Islet of Langerhans (tissue), 1 donor: Measurements from ENCODE around the gene EFNB2.

Experiments used
- FAIRE-seq: peaks from one replicate; lab custom pipeline; 2011; peaks lifted over from hg19 to GRCh38; lab: Jason Lieb, UNC

The EFNB2 gene

DNA sequence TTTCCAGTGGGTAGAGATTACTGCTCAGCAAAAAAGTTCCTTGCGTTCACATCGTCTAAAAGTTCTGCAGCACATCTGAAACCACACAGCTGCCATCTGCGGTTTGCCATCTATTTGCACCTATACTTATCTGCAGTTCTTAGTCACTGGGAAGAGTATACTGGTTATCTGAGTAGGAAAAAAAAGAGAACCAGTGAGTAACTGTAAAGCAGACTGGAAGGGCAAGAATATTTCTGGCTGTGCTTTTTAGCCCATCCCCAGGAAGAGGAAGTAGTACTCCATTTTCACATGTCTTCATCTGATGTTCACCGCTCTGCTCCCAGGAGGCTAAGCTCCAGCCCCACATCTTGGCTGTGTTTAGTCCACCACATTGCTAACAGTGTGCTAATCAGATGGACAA, 35.6 kb downstream of the EFNB2 start:
- no peak for FAIRE-seq

DNA sequence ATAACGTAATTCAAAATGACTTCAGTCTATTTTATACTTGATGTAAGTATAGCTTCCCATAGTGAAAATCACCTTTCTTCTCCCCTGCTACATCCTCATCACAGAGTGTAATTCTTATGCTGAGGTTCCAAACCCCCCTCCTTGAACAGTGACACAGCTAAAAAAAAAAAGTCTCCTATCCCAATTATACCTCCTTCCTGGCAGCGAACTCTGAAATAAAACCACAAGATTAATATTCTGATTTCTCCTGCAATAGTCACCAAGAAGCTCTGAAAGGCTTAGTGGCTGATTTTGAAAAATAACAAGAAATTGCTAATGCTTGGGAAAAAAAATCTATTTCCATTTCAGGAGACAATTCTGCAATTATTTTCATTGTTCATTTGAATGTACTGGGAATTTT, 36.3 kb downstream of the EFNB2 start:
- FAIRE-seq = no peak

DNA sequence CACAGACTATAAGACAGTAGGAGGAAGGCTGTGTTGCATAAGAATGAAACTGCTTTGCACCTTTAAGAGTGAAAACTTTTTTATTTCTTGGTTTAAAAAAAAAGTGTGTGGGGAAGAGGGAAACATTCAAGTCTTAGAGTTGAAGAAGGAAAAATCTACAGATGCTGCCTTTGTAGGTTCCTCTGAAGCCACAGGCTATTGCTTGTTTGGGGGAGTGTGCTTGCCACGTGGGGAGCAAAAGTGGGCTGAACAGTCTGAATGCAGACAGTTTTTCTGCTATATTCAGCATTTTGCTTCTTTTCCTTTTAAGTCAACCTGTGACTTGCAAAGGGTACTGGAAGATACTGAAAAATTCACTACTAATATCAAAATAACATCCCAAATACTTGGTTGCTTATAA, 36.9 kb downstream of the EFNB2 start:
- FAIRE-seq = no peak

DNA sequence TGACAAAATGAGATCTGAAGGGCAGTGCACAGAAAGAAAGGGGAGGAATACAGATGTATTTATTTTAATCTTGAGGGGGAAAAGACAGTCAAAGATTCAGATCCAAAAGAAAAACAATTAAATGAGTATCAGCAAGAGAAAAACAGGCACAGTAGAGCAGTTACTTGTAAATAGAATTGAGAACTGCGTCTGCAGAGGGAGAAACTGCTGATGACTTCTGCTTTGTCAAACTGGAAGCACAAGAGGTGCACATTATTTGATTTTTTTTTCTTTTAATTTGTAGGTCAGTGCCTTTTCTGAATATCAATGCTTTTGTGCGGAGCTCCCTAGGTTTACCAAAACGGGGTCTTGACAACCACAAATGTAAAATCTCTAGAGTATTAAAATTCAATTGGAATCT, 37.3 kb downstream of the EFNB2 start:
- no peak for FAIRE-seq

DNA sequence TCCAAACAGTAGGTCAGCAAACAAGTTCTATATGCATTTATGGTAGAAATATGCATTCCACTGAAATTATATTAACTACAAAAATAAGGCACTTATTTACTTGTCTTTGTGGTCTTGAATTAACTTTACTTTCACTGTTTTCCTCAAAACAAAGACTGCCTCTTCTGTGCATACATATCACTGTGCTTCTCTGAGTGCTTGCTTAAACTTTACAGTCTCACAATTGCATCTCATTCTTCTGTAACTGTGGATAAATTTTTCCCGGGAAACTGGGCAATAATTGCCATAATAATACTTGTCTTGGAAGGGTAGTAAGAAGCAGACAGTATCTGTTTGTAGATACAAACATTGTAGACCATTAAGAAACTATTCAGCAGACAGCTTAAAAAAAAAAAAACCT, 38.4 kb downstream of the EFNB2 start:
- FAIRE-seq = no peak

DNA sequence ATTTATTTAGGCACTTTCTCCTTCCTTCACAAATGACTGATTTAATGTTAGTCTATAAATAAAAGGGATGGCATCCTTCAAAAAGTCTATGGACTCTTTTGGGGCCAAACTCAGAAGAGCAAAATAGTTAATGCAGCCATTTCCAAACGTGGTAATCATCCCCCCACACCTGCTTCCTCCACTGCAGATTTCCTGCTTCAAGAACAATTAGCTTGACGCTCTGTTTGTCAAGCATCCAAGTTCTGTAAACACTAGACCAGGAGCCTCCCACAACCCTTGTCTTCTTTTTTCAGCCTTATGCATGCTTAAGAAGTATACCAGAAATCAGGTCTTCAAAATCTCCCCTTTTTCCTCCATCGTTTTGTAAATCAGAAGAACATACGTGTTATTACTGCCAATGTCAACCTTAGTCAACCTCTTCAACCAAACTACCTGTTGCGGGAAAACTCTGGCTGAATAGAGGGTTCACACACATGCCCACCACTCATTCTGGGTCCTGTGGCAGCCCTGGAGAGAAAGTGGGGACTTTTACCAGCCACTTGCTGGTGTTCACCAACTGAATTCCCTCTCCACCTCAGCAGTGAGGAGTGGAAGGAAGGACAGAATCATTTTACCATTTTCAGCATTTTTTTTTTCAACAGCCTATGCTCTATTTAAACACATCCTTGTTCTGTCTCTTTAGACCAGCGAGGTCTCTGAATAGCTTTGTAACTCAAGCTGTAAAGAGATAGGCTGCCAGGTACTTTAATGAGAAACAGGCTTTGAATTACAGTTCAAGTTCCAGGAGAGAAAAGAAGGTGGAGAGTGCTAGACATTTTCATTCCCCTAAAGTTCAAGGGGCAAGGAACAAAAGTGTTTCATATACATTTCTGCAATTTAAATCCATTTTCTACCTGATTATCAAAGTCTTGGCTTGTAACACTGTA, 39.1 kb downstream of the EFNB2 start:
- no peak for FAIRE-seq

DNA sequence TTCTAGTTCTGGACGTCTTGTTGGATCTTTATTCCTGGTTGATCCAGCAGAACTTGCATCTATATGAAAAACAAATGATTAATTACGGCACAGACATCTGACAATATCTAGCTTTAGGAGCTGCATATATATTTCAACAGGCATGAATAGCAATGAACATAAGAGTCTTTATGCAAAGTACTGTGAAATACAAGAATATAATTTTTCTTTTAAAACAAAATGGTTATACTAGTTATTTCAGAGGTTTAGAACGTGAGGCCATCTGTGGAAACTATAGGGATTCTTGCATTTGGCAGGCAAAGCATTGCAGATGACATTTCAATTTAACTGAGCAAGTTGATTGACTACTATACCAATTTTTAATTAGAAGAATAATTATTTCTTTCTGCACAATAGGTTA, 40.5 kb downstream of the EFNB2 start:
- no peak for FAIRE-seq

DNA sequence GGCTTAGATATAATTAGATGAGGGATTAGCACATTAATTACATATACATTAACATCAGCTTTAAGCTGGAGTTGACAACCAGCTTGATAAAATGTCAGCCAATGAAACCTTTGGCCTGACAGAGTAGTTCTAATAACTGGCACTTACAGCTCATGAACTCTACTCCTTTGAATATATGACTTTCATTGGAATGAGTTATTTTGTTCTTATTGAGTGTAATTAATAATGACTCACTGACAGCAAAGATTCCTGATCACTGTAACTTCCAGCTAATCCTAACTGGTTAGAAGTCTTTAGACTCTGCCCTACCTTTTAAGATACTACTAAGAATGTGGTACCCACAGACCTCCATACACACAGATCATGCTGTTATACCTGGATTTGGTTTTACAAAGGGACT, 41.0 kb downstream of the EFNB2 start:
- FAIRE-seq = no peak

DNA sequence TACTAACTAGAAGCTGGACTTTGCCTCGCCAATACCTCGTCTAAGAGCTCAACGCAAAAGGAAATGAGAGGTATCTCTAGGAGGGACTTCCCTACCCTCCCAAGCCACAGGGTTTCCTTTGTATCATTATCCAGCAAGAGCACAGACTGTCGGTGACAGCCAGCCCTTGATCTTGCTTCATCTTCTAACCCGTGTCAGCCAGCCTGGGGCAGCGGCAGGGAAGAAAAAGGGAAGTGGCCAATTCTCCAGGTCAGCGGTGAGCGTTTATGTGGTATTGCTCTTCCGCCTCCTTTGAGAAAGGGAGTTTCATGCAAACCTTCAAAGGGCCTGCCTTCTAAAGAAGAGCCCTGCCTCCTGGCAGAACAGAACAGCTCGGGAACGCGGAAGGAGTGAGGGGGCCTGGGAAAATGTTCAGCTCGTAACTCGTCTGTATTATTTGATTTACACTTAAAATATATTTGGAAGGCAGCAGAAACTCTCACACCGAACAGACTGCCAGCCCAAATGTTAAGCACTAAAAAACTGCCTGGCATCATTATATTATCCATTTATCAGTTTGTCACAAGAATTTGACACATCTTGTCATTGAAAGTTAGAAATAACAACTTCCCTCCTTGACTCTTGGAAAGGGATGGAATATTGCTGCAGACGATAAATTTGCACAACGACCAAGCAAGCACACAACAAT, 41.8 kb downstream of the EFNB2 start:
- FAIRE-seq = no peak

DNA sequence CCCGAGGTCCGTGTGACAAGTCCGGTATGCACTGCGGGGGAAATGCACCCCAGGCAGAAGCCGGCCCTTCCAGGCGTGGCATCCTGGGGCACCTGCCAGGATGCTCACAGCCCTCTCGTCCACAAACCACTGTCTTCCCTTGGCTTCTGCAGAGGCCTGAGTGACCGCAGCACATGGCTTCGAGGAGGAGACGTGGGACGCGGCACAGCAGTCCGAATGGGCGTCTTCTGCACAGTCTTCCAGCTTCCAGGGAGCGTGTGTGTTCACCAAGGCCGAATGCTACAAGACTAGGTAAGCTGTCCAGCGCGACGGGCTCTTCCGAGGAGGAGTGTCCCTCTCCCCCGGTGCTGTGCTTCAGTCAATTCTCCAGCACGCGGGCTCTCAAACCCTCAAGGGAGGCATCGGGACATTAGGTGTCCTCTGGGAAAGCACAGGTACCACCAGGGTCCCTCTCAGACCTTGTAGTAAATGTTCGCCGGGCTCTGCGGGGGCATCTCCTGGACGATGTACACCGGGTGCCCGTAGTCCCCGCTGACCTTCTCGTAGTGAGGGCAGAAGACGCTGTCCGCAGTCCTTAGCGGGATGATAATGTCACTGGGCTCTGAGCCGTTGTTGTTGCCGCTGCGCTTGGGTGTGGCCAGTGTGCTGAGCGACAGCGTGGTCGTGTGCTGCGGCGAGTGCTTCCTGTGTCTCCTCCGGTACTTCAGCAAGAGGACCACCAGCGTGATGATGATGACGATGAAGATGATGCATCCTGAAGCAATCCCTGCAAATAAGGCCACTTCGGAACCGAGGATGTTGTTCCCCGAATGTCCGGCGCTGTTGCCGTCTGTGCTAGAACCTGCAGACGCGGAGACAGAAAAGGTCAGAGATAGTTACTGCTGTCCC, 42.6 kb downstream of the EFNB2 start:
- FAIRE-seq = no peak

DNA sequence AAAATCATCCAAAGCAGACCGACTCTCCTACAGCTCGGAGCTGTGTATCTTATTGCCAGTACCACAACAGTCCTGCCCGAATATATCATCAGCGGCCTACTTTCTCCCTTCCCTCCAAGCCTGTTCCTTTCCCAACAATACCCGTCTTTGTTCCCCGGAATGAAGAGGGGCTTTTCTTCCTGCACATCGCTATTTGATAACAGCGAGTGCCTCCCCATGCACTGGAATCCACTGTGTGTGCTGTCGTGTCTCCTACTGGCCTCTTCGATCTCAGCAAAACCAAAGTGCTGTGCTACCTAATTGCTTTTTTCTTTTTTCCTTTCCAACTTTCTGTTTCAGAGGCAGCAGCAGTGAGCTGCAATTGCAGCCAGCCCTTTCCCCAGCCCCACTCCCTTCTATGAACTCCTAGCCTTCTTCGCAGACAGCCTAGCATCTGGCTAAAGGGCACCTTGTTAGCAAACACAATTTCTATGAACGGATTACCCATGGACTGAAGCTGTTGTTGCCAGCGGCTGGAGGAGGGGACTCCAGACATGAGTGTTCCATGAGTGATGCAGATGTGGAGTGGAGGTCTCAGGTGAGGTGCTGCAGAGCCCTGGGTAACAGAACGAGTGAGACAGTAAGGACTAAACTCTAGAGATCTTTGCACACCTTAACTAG, 43.4 kb downstream of the EFNB2 start:
- FAIRE-seq = no peak

DNA sequence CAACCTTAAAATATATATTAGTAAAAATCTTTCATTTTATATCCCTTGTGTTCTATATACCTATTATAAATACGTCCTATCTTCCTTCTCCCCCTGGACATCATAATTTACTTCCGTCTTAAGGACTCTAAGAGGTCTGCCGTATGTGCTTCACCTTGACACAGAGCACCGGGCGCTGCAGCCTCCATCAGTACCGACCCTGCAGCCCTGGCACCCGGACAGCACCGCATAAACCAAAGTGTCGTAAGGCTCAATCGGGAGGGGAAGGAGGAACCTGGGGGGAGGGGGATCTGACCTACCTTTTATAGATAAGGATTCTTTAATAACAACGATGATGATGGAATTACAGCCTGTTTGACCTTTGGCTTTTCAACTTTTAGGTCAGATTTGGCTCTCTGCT, 44.0 kb downstream of the EFNB2 start:
- FAIRE-seq = no peak

DNA sequence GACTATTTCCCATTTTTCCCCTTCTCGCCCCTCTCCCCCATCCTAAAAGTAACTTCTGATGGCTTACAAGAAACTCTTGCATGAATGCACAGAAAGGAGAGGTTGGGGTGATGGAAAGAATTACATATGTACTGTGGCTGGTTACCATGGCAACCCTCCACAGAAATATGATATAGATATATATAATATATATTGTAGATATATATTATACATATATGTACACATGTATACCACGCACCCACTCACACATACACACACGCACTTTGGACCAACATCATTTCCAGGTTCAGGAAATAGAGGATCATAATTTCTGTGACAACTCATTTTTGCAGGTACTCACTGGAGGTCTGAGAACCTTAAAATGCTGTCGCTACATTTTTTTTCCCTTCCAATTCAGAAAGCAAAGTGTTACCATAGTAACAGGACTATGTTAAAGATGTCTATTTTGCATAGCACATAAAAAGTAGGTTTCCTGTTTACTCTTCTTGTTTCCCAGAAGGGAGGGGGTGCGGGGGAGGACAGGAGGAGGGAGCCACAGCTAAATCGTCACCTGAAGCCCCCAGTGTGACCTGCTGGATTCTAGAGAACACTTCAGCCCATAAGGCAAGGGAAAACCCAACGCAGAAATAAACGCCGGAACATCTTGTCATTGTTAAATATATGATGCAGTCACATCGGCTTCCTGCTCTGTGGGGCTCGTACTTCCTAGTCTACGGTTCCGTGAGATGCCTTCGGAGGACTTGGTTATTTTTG, 44.7 kb downstream of the EFNB2 start:
- FAIRE-seq = no peak

DNA sequence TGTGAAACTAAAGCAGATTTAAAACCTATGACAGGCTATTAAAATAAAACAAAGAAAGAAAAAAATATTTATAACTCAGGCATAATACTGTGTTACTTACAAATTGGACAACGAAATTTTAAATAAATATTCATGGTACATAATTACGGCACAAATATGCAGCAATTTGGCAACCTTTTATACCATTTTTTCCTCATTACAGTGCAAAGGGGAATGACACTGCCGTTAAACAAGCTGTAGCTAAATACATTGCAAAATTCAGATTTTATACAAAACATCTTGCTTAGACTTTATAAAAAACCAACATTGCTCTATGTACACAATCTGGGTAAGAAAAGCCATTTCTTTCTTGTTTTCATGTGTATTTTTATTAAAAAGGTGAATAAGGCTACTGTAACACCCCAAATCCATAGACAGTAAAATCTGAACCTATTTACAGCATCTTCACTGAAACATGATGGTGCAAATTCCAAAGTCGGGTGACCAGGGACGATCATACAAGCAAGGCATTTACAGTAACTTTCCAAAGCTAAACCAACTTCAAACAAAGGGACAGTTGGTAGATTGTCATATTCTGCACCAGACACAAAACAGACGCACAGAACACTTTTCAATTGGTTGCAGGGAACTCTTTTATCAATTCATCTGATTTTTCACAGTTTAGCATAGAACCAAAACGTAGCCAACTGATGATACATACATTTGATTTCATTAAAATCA, 45.5 kb downstream of the EFNB2 start:
- FAIRE-seq = no peak

DNA sequence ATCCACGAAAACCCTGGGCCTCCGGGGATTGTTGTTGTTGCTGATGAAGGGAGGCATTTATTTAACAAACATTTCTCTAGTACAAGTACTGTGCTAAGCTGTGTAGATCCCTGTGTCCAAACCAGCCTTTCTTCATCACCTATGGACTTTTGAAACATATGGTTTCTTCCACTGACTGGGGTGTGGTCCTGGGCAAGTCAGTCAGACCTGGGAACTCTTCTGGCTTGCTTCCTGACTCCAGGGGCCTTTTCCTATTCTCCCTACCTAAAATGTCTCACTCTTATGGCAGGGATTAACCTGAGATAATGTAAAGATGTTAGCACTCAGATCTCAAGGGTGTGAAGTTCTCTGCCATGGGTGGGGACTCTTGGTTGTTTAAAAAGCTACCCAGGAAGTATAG, 46.8 kb downstream of the EFNB2 start:
- FAIRE-seq = no peak

DNA sequence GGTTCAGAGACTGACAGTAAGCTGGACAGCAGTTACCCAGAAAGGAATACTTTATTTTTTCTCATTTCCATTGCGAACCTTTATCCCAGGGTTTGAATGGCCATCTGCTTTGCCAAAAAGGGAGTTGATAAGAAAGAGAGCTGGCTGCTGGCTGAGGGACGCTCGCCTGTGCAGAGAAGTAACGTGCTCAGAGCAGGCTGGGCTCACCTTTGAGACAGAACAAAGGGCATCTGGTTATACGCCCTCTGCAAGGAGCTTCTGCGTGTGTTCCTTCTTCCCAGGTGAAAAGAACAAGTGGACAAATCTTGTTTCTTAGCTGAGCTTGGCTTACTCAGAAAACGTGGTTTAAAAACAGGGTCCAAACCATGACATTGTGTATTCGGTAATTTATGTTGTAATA, 47.4 kb downstream of the EFNB2 start:
- no peak for FAIRE-seq

DNA sequence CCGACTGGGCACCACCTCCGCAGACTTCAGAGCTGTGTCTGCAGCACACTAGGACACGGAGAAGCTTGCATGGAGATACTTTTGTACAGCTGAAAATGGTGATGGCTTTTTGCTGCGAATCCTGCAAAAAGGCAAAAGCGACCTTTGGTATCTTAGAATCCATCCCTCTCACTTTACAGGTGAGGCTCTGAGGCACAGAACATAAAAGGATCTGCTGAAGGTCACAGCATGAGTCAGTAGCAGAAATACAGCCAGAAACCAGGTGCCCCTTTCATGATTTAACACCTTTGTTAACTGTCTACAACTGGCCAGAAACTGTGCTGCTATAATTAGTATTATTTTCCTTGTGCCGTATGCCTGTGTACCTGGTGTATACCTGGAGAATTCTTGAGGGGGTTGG, 48.3 kb downstream of the EFNB2 start:
- no peak for FAIRE-seq

DNA sequence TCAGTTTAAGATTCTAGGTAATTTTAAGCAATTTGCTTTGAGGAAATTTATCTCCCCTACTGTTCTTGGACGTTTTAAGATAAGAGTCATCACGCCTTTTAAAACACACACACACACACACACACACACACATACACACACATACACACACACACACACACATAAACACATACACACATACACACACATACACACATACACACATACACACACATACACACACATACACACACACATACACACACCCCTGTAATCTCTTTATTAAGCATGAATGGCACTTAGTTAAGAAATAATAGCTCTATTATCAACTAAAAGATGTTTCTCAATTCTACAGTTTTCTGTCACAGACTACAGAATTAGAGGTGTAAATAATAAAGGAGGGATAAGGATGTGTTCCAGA, 49.2 kb downstream of the EFNB2 start:
- FAIRE-seq = no peak

DNA sequence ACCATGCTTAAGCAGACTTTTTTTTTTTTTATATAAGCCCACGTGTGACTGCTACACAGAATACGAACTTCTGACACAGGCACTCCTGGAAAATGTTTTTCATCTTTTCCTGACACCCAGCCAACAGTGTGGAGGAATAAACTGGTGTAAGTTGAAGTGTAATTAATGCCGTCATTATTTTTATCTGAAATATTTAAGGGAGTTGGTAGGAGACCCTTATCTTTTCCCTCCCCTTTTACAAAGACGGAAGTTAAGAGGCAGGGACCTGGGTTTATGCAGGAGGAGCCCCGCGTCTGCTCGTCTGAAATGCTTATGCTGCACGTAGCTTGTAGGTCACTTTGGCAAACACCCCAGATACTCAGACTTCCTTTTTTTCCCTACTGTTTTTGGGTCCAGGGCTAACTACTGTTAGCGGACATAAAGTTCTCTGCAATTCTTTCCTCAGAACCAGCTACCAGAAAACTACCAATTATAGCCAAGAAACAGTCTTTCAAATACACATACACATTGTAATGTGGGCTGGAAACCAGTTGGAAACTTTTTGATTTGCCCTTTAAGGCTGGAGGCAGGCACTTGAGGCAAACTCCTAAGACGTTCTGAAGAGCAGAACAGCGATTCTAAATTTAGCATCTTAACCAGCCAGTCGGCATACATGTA, 50.8 kb downstream of the EFNB2 start:
- FAIRE-seq = no peak

DNA sequence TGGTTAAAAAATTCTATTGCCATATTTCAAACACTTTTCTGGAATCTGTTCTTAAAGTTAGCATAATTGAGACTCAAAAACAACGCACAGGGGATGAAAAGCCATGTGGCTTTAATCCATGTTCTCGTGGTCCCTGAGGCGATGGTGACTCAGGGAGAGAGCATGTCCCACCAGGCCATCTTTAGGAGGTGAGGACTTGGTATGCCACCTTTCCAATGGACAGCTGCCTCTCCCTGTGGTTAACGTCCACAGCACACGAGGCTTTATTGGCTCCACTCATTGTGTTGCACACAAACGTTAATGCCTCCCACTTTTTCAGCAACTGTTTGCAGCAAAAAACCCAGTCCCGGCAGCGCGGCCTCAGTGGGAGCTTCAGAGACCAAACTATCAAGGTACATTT, 51.4 kb downstream of the EFNB2 start:
- no peak for FAIRE-seq
